HG03558 (cell line): ENCODE measurements around the gene PCDHGA10.
"Not testable (repeated sequence)": the region's sequence is repeated elsewhere in the genome, so short reads cannot be mapped to it uniquely, and the experiment has no call there.

ENCODE experiments used
- ATAC-seq: cut with Tn5 transposase; IDR thresholded peaks from one replicate; pipeline ENCODE4 v1.9.1; 2021; ENCODE audit warnings: moderate number of reproducible peaks; ENCODE audit not compliant: unreplicated experiment; ENCODE audit errors: extremely low read depth

Gene PCDHGA10

DNA sequence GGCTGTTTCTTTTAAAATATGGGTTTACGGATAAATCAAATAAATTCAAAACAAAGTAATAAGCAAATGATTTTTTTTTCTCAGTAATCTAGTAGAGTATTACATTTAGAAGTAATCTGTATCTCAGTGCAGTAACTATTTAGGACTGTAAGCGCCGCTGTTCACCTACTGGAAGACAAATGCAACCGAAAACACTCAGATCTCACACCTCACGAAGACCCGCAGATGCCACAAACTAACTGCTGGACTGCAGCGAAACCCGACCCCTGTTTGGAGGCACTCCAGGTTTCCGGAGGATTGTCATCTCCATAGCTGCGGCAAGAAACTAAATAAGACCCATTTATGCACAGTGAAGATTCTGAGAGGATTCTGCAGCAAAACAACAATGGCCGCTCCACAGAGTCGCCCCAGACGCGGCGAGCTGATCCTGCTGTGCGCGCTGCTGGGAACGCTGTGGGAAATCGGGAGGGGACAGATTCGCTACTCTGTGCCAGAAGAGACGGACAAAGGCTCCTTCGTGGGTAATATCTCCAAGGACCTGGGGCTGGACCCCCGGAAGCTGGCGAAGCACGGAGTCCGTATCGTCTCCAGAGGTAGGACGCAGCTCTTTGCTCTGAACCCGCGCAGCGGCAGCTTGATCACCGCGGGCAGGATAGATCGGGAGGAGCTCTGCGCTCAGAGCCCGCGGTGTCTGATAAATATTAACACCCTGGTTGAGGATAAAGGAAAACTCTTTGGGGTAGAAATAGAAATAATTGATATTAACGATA lies 20.2 kb upstream of the PCDHGA10 start, which contains the start of gene PCDHGA8:
TSS of gene PCDHGA8 (plus strand) at position 205 of the 770 bp plus-strand sequence. CDS start at position 386, 181 bp downstream.
- no peak for ATAC-seq

DNA sequence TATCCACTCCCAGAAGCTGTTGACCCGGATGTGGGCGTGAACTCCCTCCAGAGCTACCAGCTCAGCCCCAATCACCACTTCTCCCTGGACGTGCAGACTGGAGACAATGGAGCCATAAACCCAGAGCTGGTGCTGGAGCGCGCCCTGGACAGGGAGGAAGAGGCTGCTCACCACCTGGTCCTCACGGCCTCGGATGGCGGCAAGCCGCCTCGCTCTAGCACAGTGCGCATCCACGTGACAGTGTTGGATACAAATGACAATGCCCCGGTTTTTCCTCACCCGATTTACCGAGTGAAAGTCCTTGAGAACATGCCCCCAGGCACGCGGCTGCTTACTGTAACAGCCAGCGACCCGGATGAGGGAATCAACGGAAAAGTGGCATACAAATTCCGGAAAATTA lies 19.5 kb upstream of the PCDHGA10 start:
- no peak for ATAC-seq

DNA sequence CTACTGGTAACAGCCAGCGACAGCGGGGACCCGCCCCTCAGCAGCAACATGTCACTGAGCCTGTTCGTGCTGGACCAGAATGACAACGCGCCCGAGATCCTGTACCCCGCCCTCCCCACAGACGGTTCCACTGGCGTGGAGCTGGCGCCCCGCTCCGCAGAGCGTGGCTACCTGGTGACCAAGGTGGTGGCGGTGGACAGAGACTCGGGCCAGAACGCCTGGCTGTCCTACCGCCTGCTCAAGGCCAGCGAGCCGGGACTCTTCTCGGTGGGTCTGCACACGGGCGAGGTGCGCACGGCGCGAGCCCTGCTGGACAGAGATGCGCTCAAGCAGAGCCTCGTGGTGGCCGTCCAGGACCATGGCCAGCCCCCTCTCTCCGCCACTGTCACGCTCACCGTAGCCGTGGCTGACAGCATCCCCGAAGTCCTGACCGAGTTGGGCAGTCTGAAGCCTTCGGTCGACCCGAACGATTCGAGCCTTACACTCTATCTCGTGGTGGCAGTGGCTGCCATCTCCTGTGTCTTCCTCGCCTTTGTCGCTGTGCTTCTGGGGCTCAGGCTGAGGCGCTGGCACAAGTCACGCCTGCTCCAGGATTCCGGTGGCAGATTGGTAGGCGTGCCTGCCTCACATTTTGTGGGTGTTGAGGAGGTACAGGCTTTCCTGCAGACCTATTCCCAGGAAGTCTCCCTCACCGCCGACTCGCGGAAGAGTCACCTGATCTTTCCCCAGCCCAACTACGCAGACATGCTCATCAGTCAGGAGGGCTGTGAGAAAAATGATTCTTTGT lies 18.2 kb upstream of the PCDHGA10 start:
- not testable (repeated sequence) for ATAC-seq

DNA sequence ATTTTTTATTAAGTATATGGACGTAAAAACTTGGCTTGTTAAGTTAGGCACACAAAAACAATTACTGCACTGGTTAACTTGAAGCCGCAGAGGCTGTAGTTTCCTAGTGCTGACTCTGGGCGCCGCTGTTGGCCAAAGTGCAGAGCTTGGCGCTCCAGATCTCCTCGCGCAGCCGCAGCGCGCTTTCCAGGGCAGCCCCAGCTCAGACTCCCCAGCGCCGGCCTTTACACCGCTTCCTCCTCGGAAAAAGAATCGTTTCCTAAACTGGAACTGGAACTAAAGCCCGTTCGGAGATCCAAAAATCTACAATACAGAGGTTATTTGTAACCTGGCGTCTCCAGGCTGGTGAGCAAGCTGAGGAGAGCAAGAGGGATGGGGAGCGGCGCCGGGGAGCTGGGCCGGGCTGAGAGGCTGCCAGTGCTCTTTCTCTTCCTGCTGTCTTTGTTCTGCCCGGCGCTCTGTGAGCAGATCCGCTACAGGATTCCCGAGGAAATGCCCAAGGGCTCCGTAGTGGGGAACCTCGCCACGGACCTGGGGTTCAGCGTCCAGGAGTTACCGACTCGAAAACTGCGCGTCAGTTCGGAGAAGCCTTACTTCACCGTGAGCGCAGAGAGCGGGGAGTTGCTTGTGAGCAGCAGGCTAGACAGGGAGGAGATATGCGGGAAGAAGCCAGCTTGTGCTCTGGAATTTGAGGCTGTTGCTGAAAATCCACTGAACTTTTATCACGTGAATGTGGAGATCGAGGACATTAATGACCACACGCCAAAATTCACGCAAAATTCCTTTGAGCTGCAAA lies 14.8 kb upstream of the PCDHGA10 start, which contains the start of gene PCDHGB5:
TSS of gene PCDHGB5 (plus strand) at position 192 of the 796 bp plus-strand sequence. CDS start at position 373, 181 bp downstream.
- not testable (repeated sequence) for ATAC-seq

DNA sequence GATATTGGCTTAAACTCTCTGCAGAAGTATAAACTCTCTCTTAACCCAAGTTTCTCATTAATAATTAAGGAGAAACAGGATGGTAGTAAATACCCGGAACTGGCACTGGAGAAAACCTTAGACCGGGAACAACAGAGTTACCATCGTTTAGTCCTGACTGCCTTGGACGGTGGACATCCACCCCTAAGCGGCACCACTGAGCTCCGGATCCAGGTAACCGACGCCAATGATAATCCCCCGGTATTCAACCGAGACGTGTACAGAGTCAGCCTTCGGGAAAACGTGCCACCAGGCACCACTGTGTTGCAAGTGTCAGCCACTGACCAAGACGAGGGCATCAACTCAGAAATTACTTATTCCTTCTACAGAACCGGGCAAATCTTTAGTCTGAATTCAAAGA lies 14.2 kb upstream of the PCDHGA10 start:
- ATAC-seq = no peak

DNA sequence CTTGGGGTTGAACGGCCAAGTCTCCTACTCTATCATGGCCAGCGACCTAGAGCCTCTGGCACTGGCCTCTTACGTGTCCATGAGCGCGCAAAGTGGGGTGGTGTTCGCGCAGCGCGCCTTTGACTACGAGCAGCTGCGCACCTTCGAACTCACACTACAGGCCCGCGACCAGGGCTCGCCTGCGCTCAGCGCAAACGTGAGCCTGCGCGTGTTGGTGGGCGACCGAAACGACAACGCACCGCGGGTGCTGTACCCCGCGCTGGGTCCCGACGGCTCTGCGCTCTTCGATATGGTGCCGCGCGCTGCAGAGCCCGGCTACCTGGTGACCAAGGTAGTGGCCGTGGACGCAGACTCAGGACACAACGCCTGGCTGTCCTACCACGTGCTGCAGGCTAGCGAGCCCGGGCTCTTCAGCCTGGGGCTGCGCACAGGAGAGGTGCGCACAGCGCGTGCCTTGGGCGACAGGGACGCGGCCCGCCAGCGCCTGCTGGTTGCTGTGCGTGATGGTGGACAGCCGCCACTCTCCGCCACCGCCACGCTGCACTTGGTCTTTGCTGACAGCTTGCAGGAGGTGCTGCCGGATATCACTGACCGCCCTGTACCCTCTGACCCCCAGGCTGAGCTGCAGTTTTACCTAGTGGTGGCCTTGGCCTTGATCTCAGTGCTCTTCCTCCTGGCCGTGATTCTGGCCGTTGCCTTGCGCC lies 13.1 kb upstream of the PCDHGA10 start:
- ATAC-seq = no peak

DNA sequence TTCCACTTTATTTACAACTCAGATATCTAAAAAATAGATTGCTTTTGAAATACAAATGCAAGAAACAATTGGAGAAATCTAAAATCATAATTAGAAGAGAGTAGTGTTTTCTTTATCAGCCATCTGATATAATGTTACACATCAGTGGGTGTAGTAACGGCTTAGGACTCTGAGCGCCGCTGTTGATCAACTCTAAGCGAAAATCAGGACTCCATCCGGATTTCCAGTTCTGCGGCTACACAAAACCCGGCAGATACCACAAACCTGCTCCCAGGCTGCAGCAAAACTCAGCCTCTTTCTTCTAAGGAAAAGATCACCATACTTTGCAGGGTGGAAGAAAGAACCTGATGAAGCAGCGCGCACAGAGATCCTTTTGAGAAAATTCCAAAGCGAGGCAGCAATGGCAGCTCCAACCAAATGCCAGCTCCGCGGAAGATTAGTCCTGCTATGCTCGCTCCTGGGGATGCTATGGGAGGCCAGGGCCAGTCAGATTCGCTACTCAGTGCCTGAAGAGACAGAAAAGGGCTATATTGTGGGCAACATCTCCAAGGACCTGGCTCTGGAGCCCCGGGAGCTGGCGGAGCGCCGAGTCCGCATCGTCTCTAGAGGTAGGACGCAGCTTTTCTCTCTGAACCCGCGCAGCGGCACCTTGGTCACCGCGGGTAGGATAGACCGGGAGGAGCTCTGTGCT lies 10.1 kb upstream of the PCDHGA10 start, which contains the start of gene PCDHGA9:
TSS of gene PCDHGA9 (plus strand) at position 226 of the 691 bp plus-strand sequence. CDS start at position 401, 175 bp downstream.
- ATAC-seq = no peak

DNA sequence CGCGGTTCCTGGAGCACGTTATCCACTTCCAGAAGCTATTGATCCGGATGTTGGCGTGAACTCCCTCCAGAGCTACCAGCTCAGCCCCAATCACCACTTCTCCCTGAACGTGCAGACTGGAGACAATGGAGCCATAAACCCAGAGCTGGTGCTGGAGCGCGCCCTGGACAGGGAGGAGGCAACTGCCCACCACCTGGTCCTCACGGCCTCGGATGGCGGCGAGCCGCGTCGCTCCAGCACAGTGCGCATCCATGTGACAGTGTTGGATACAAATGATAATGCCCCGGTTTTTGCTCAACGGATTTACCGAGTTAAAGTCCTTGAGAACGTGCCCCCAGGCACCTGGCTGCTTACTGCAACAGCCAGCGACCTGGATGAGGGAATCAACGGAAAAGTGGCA lies 9.4 kb upstream of the PCDHGA10 start:
- no peak for ATAC-seq

DNA sequence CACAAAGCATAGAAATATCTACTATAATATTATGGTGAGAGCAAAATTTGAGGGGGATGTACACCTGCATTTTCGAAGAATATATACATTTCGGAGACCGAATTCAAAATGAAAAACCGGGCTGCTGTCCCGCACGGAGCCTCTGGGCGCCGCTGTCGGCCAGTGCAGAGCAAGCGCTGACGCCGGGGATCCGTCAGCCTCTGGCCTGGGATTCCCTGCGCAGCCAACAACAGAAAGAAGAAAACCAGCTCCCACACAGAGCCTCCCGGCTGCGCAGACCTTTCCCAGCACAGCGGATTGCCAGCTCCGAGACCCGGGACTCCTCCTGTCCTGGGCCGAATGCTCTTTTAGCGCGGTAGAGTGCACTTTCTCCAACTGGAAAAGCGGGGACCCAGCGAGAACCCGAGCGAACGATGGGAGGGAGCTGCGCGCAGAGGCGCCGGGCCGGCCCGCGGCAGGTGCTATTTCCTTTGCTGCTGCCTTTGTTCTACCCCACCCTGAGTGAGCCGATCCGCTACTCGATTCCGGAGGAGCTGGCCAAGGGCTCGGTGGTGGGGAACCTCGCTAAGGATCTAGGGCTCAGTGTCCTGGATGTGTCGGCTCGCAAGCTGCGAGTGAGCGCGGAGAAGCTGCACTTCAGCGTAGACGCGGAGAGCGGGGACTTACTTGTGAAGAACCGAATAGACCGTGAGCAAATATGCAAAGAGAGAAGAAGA lies 4.8 kb upstream of the PCDHGA10 start, which contains the start of gene PCDHGB6:
TSS of gene PCDHGB6 (plus strand) at position 232 of the 716 bp plus-strand sequence. CDS start at position 414, 182 bp downstream.
- not testable (repeated sequence) for ATAC-seq

DNA sequence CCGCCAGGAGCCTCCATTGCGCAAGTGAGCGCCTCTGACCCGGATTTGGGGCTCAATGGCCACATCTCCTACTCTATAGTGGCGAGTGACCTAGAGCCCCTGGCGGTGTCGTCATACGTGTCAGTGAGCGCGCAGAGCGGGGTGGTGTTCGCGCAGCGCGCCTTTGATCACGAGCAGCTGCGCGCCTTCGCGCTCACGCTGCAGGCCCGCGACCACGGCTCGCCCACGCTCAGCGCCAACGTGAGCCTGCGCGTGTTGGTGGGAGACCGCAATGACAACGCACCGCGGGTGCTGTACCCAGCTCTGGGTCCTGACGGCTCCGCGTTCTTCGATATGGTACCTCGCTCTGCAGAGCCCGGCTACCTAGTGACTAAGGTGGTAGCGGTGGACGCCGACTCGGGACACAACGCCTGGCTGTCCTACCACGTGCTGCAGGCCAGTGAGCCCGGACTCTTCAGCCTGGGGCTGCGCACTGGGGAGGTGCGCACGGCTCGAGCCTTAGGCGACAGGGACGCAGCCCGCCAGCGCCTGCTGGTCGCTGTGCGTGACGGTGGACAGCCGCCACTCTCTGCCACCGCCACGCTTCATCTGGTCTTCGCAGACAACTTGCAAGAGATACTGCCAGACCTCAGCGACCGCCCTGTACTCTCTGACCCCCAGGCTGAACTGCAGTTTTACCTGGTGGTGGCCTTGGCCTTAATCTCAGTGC lies 3.0 kb upstream of the PCDHGA10 start:
- no peak for ATAC-seq

DNA sequence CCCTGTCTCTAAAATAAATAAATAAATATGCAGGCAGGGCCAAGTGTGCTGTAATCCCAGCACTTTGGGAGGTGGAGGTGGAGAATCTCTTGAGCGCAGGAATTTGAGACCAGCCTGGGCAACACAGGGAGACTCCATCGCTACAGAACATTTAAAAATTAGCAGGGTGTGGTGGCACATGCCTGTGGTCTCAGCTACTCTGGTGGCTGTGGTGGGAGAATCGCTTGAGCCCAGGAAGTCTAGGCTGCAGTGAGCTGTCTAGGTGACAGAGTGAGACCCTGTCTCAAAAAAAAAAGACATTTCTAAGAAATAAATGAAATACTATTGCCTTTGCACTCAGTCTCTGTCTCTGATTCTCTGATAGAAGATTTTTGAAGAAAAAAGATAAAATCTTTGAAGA lies 1.2 kb upstream of the PCDHGA10 start:
- no peak for ATAC-seq

DNA sequence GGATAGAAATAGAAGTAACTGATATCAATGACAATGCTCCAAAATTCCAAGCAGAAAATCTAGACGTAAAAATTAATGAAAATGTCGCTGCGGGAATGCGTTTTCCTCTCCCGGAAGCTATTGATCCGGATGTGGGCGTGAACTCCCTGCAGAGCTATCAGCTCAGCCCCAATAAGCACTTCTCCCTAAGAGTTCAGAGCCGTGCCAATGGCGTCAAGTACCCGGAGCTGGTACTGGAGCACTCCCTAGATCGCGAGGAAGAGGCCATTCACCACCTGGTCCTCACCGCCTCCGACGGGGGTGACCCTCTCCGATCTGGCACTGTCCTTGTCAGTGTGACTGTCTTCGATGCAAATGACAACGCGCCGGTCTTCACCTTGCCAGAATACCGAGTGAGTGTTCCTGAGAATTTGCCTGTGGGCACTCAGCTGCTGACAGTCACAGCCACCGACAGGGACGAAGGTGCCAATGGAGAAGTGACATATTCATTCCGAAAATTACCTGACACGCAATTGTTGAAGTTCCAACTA lies 818 bp downstream of the PCDHGA10 start:
- ATAC-seq = no peak

DNA sequence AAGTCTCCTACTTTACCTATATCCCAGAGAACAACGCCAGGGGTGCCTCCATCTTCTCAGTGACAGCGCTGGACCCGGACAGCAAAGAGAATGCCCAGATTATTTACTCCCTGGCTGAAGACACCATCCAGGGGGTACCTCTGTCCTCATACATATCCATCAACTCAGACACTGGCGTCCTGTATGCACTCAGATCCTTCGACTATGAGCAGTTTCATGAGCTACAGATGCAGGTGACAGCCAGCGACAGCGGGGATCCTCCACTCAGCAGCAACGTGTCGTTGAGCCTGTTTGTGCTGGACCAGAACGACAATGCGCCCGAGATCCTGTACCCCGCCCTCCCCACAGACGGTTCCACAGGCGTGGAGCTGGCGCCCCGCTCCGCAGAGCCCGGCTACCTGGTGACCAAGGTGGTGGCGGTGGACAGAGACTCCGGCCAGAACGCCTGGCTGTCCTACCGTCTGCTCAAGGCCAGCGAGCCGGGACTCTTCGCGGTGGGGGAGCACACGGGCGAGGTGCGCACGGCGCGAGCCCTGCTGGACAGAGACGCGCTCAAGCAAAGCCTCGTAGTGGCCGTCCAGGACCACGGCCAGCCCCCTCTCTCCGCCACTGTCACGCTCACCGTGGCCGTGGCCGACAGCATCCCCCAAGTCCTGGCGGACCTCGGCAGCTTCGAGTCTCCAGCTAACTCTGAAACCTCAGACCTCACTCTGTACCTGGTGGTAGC lies 1.9 kb downstream of the PCDHGA10 start:
- ATAC-seq = not testable (repeated sequence)

DNA sequence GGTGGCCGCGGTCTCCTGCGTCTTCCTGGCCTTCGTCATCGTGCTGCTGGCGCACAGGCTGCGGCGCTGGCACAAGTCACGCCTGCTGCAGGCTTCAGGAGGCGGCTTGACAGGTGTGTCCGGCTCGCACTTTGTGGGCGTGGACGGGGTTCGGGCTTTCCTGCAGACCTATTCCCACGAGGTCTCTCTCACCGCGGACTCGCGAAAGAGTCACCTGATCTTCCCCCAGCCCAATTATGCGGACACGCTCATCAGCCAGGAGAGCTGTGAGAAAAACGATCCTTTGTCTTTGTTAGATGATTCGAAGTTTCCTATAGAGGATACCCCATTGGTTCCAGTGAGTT lies 2.5 kb downstream of the PCDHGA10 start:
- not testable (repeated sequence) for ATAC-seq

DNA sequence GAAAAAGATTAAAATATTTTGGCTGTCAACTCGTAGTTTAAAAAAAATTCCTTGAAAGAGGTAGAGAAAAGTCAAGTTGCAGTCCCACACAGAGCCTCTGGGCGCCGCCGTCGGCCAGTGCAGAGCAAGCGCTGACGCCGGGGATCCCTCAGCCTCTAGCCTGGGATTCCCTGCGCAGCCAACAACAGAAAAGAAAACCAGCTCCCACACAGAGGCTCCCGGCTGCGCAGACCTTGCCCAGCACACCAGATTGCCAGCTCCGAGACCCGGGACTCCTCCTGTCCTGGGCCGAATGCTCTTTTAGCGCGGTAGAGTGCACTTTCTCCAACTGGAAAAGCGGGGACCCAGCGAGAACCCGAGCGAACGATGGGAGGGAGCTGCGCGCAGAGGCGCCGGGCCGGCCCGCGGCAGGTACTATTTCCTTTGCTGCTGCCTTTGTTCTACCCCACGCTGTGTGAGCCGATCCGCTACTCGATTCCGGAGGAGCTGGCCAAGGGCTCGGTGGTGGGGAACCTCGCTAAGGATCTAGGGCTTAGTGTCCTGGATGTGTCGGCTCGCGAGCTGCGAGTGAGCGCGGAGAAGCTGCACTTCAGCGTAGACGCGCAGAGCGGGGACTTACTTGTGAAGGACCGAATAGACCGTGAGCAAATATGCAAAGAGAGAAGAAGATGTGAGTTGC lies 4.8 kb downstream of the PCDHGA10 start, which contains the start of gene PCDHGB7:
TSS of gene PCDHGB7 (plus strand) at position 184 of the 679 bp plus-strand sequence. CDS start at position 367, 183 bp downstream.
- ATAC-seq = peak; percentile 39
